WTC11 (cell line): ENCODE data around the gene CCNL1. TPM values are rescaled to one million over a fixed set of nuclear protein-coding genes. Genes with fewer than 3 reads are reported as not detected.

Source experiments
- ATAC-seq: fragments of 200-7000 bp; cut with Tn5 transposase; 2 replicates; pipeline ENCODE4 v1.10.0; 2021; ENCODE audit warnings: mild to moderate bottlenecking, moderate library complexity
- CTCF ChIA-PET: fragments of 300-600 bp; sonication (Branson Sonifier 250); formaldehyde crosslinking; loops from one replicate; lab custom pipeline; 2021; ENCODE audit warnings: antibody characterized with exemption; lab: Charles Lee
- POLR2A ChIA-PET: fragments of 350-600 bp; sonication (Branson Sonifier 250); formaldehyde crosslinking; loops from one replicate; lab custom pipeline; 2021; ENCODE audit warnings: antibody characterized with exemption; lab: Charles Lee
- DNase-seq: peaks from one replicate; pipeline ENCODE4 v3.0.0; 2021; ENCODE audit warnings: low spot score
- H3K27ac Mint-ChIP-seq: 2 replicates; pipeline ENCODE4 v1.8.0; 2021; ENCODE audit warnings: mixed read lengths
- H3K27me3 Mint-ChIP-seq: 2 replicates; pipeline ENCODE4 v1.8.0; 2021; ENCODE audit warnings: low read depth, mild to moderate bottlenecking, moderate library complexity, mixed read lengths
- H3K36me3 Mint-ChIP-seq: 2 replicates; pipeline ENCODE4 v1.8.0; 2021; ENCODE audit warnings: mixed read lengths
- H3K4me1 Mint-ChIP-seq: 2 replicates; pipeline ENCODE4 v1.8.0; 2022; ENCODE audit warnings: mixed read lengths
- H3K4me3 Mint-ChIP-seq: 2 replicates; pipeline ENCODE4 v1.8.0; 2021; ENCODE audit warnings: mild to moderate bottlenecking, moderate library complexity, mixed read lengths
- H3K9me3 Mint-ChIP-seq: 2 replicates; pipeline ENCODE4 v1.8.0; 2021; ENCODE audit warnings: mixed read lengths
- CBFB ChIP-seq: sonication (generic); formaldehyde crosslinking; IDR thresholded peaks from 2 replicates; pipeline ENCODE4 v1.8.1; 2022; ENCODE audit warnings: mild to moderate bottlenecking, low read depth, missing genetic modification reagents
- CREB1 ChIP-seq: sonication (generic); formaldehyde crosslinking; IDR thresholded peaks from 2 replicates; pipeline ENCODE4 v1.8.0; 2023; ENCODE audit warnings: mild to moderate bottlenecking, missing genetic modification reagents
- EMX1 ChIP-seq: fragments of 250-450 bp; sonication (Bioruptor Pico); IDR thresholded peaks from 2 replicates; pipeline ENCODE4 v1.8.0; 2021; ENCODE audit warnings: mild to moderate bottlenecking
- ESRRA ChIP-seq: sonication (generic); formaldehyde crosslinking; IDR thresholded peaks from 2 replicates; pipeline ENCODE4 v1.8.1; 2022; ENCODE audit warnings: mild to moderate bottlenecking, missing genetic modification reagents, borderline replicate concordance
- ETV6 ChIP-seq: sonication (generic); formaldehyde crosslinking; IDR thresholded peaks from 2 replicates; pipeline ENCODE4 v1.8.1; 2022; ENCODE audit warnings: mild to moderate bottlenecking, missing genetic modification reagents
- IRF2 ChIP-seq: sonication (generic); formaldehyde crosslinking; IDR thresholded peaks from 2 replicates; pipeline ENCODE4 v1.8.0; 2022; ENCODE audit warnings: low read depth, missing genetic modification reagents, borderline replicate concordance
- JUN ChIP-seq: sonication (generic); formaldehyde crosslinking; IDR thresholded peaks from 2 replicates; pipeline ENCODE4 v1.8.0; 2023; ENCODE audit warnings: mild to moderate bottlenecking, missing genetic modification reagents
- MXD4 ChIP-seq: fragments of 250-450 bp; sonication (Bioruptor Pico); IDR thresholded peaks from 2 replicates; pipeline ENCODE4 v1.8.0; 2021; ENCODE audit warnings: mild to moderate bottlenecking, moderate library complexity, borderline replicate concordance
- NFATC4 ChIP-seq: fragments of 250-450 bp; sonication (Bioruptor Pico); IDR thresholded peaks from 2 replicates; pipeline ENCODE4 v1.9.0; 2021; ENCODE audit warnings: mild to moderate bottlenecking
- NR1H2 ChIP-seq: sonication (generic); formaldehyde crosslinking; IDR thresholded peaks from 2 replicates; pipeline ENCODE4 v1.9.0; 2021; ENCODE audit warnings: mild to moderate bottlenecking, moderate library complexity, missing genetic modification reagents
- RELA ChIP-seq: sonication (generic); formaldehyde crosslinking; IDR thresholded peaks from 2 replicates; pipeline ENCODE4 v1.8.1; 2022; ENCODE audit warnings: missing genetic modification reagents, mild to moderate bottlenecking, borderline replicate concordance
- SMAD3 ChIP-seq: sonication (generic); formaldehyde crosslinking; IDR thresholded peaks from 2 replicates; pipeline ENCODE4 v1.8.0; 2022; ENCODE audit warnings: missing genetic modification reagents, mild to moderate bottlenecking, borderline replicate concordance
- SMAD4 ChIP-seq: sonication (generic); formaldehyde crosslinking; IDR thresholded peaks from 2 replicates; pipeline ENCODE4 v1.8.0; 2022; ENCODE audit warnings: mild to moderate bottlenecking, missing genetic modification reagents
- SOX15 ChIP-seq: fragments of 250-450 bp; sonication (Bioruptor Pico); IDR thresholded peaks from 2 replicates; pipeline ENCODE4 v1.9.0; 2021; ENCODE audit warnings: mild to moderate bottlenecking
- SP1 ChIP-seq: sonication (generic); formaldehyde crosslinking; conservative IDR thresholded peaks from 2 replicates; pipeline ENCODE4 v1.8.1; 2022; ENCODE audit warnings: missing genetic modification reagents
- ZBTB21 ChIP-seq: sonication (generic); formaldehyde crosslinking; IDR thresholded peaks from 2 replicates; pipeline ENCODE4 v1.8.1; 2023; ENCODE audit warnings: mild to moderate bottlenecking, missing genetic modification reagents, borderline replicate concordance
- ZNF138 ChIP-seq: sonication (generic); formaldehyde crosslinking; conservative IDR thresholded peaks from 2 replicates; pipeline ENCODE4 v1.8.1; 2022; ENCODE audit warnings: mild to moderate bottlenecking, moderate library complexity, missing genetic modification reagents
- ZNF219 ChIP-seq: sonication (generic); formaldehyde crosslinking; IDR thresholded peaks from 2 replicates; pipeline ENCODE4 v1.8.0; 2023; ENCODE audit warnings: missing genetic modification reagents, mild to moderate bottlenecking, borderline replicate concordance
- ZNF232 ChIP-seq: sonication (generic); formaldehyde crosslinking; IDR thresholded peaks from 2 replicates; pipeline ENCODE4 v1.8.0; 2022; ENCODE audit warnings: mild to moderate bottlenecking, missing genetic modification reagents
- ZNF396 ChIP-seq: fragments of 250-450 bp; sonication (Bioruptor Pico); IDR thresholded peaks from 2 replicates; pipeline ENCODE4 v1.8.0; 2021; ENCODE audit warnings: mild to moderate bottlenecking, moderate library complexity, borderline replicate concordance
- total RNA-seq: library from RNA; stranded (reverse); gene quantifications from 3 replicates; pipeline ENCODE4 v1.2.3, GENCODE V29; 2021
- TF ChIP-seq, protein P1 (sequence below): sonication (generic); formaldehyde crosslinking; IDR thresholded peaks from 2 replicates; pipeline ENCODE4 v1.8.0; 2023; ENCODE audit warnings: missing genetic modification reagents, mild to moderate bottlenecking, borderline replicate concordance
- TF ChIP-seq, protein P2 (sequence below): sonication (generic); formaldehyde crosslinking; IDR thresholded peaks from 2 replicates; pipeline ENCODE4 v1.8.1; 2022; ENCODE audit warnings: mild to moderate bottlenecking, missing genetic modification reagents, moderate library complexity, borderline replicate concordance
- TF ChIP-seq, protein P3 (sequence below): sonication (generic); formaldehyde crosslinking; IDR thresholded peaks from 2 replicates; pipeline ENCODE4 v1.8.0; 2023; ENCODE audit warnings: missing genetic modification reagents
- TF ChIP-seq, protein P4 (sequence below): sonication (generic); formaldehyde crosslinking; IDR thresholded peaks from 2 replicates; pipeline ENCODE4 v1.8.1; 2022; ENCODE audit warnings: mild to moderate bottlenecking, moderate library complexity, missing genetic modification reagents
- TF ChIP-seq, protein P5 (sequence below): sonication (generic); formaldehyde crosslinking; IDR thresholded peaks from 2 replicates; pipeline ENCODE4 v1.8.1; 2023; ENCODE audit warnings: mild to moderate bottlenecking, missing genetic modification reagents
- TF ChIP-seq, protein P6 (sequence below): sonication (generic); formaldehyde crosslinking; IDR thresholded peaks from 2 replicates; pipeline ENCODE4 v1.8.1; 2022; ENCODE audit warnings: low read depth, mild to moderate bottlenecking, moderate library complexity, missing genetic modification reagents, borderline replicate concordance

CCNL1 gene
- total RNA-seq, 1 experiment from 2014 or later: 79.6 TPM

DNA sequence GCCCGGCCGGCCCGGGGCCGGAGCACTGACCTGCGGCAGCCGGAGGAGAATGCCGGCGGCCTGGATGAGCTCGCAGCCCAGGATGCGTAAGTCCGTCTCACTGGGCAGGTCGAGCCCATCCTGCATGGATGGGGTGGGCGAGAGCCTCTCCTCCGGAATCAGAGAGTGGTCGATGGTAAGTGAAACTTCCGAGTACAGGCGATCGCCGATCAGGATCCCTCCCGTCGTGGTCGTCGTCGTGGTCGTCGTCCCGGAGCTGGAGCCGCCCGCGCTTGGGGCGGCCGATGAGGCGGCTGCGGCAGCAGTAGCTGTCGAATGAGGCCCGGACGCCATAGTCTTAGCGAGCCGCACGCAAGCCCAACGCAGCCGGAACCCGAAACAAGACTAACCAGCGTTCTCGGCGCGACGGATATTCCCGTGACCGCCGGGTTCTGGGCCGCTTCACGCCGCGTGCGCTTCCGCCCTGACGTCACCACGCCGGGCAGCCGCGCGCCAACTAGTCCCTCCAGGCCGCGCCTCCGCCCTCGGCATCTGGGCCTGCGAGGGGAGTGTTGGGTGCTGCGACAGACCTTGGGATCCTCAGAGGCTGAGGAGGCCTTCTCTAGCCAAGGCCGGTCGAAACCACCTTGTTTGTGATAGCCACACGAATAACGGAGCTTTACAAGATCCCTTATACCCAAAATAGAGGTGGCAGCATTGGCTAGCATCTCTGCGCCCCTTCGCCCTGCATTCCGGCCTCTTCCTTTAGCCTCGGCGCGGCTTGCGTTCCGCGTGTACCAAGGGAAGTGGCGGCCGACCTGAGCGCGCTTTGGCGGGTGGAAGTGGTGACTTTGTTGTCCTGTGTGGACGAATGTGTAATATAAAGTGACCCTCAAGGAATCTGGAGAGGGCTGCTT is at the start of gene CCNL1 (continued):
- TF ChIP-seq, protein P1, sequence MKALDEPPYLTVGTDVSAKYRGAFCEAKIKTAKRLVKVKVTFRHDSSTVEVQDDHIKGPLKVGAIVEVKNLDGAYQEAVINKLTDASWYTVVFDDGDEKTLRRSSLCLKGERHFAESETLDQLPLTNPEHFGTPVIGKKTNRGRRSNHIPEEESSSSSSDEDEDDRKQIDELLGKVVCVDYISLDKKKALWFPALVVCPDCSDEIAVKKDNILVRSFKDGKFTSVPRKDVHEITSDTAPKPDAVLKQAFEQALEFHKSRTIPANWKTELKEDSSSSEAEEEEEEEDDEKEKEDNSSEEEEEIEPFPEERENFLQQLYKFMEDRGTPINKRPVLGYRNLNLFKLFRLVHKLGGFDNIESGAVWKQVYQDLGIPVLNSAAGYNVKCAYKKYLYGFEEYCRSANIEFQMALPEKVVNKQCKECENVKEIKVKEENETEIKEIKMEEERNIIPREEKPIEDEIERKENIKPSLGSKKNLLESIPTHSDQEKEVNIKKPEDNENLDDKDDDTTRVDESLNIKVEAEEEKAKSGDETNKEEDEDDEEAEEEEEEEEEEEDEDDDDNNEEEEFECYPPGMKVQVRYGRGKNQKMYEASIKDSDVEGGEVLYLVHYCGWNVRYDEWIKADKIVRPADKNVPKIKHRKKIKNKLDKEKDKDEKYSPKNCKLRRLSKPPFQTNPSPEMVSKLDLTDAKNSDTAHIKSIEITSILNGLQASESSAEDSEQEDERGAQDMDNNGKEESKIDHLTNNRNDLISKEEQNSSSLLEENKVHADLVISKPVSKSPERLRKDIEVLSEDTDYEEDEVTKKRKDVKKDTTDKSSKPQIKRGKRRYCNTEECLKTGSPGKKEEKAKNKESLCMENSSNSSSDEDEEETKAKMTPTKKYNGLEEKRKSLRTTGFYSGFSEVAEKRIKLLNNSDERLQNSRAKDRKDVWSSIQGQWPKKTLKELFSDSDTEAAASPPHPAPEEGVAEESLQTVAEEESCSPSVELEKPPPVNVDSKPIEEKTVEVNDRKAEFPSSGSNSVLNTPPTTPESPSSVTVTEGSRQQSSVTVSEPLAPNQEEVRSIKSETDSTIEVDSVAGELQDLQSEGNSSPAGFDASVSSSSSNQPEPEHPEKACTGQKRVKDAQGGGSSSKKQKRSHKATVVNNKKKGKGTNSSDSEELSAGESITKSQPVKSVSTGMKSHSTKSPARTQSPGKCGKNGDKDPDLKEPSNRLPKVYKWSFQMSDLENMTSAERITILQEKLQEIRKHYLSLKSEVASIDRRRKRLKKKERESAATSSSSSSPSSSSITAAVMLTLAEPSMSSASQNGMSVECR (CRISPR knock-in tag): peak; percentile 97
- peak; percentile 92 for TF ChIP-seq ETV6 (CRISPR knock-in tag)
- TF ChIP-seq, protein P2, sequence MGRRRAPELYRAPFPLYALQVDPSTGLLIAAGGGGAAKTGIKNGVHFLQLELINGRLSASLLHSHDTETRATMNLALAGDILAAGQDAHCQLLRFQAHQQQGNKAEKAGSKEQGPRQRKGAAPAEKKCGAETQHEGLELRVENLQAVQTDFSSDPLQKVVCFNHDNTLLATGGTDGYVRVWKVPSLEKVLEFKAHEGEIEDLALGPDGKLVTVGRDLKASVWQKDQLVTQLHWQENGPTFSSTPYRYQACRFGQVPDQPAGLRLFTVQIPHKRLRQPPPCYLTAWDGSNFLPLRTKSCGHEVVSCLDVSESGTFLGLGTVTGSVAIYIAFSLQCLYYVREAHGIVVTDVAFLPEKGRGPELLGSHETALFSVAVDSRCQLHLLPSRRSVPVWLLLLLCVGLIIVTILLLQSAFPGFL (CRISPR knock-in tag): 0 out of 2 replicates have a peak, but pooled peaks have one; percentile 56
- TF ChIP-seq MXD4: no peak
- TF ChIP-seq ZNF232 (CRISPR knock-in tag): peak; percentile 84; the same call in 1 of the 2 replicates
- TF ChIP-seq, protein P3, sequence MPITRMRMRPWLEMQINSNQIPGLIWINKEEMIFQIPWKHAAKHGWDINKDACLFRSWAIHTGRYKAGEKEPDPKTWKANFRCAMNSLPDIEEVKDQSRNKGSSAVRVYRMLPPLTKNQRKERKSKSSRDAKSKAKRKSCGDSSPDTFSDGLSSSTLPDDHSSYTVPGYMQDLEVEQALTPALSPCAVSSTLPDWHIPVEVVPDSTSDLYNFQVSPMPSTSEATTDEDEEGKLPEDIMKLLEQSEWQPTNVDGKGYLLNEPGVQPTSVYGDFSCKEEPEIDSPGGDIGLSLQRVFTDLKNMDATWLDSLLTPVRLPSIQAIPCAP (CRISPR knock-in tag): peak; percentile 49; the same call in 1 of the 2 replicates
- TF ChIP-seq CBFB (CRISPR knock-in tag): peak; percentile 99
- TF ChIP-seq, protein P4, sequence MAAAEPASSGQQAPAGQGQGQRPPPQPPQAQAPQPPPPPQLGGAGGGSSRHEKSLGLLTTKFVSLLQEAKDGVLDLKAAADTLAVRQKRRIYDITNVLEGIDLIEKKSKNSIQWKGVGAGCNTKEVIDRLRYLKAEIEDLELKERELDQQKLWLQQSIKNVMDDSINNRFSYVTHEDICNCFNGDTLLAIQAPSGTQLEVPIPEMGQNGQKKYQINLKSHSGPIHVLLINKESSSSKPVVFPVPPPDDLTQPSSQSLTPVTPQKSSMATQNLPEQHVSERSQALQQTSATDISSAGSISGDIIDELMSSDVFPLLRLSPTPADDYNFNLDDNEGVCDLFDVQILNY (CRISPR knock-in tag): peak; percentile 97
- TF ChIP-seq IRF2 (CRISPR knock-in tag): no peak
- no peak for TF ChIP-seq ZNF138 (CRISPR knock-in tag)
- no peak for TF ChIP-seq NFATC4 (CRISPR knock-in tag)
- TF ChIP-seq ZNF396: no peak
- TF ChIP-seq, protein P5, sequence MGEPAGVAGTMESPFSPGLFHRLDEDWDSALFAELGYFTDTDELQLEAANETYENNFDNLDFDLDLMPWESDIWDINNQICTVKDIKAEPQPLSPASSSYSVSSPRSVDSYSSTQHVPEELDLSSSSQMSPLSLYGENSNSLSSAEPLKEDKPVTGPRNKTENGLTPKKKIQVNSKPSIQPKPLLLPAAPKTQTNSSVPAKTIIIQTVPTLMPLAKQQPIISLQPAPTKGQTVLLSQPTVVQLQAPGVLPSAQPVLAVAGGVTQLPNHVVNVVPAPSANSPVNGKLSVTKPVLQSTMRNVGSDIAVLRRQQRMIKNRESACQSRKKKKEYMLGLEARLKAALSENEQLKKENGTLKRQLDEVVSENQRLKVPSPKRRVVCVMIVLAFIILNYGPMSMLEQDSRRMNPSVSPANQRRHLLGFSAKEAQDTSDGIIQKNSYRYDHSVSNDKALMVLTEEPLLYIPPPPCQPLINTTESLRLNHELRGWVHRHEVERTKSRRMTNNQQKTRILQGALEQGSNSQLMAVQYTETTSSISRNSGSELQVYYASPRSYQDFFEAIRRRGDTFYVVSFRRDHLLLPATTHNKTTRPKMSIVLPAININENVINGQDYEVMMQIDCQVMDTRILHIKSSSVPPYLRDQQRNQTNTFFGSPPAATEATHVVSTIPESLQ (CRISPR knock-in tag): 0 out of 2 replicates have a peak, but pooled peaks have one; percentile 80
- TF ChIP-seq NR1H2: peak; percentile 81
- peak; percentile 93 for TF ChIP-seq CREB1 (CRISPR knock-in tag)

DNA sequence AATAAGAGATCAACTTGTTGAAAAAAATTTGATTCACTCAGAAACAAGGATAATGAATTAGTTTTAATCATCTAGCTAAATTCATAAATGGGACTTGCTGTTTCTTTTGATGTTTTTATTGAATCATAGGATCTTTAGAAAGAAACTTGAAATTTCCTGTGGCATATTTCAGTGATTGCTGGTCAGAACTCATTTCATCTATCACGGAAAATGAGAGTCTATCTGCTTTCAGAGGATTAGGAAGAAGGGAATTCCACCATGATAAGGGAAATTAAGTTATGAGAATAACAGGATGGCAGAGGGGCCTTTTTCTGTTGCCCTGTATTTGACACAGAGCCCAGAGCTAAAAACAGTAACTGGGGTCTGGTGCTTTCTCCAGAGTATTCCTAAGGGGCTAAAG is 44.9 kb upstream of the CCNL1 start:
- Mint-ChIP-seq H3K36me3 (no peaks in the 10 kb centered on the region), H3K27ac (no peak overlapping the region), H3K4me1 (peaks cover 15% of the 10 kb centered on the region), H3K27me3 (no peaks in the 10 kb centered on the region), H3K9me3 (no peaks in the 10 kb centered on the region), H3K4me3 (no peak overlapping the region)
- CTCF ChIA-PET: interaction anchor here (1.0 to 3.1 kb wide), 7 partner anchors 28 to 368 kb away, joined by 3 to 35 read pairs (median 5); no protein-coding TSS in a partner anchor
- DNase-seq (no peak), ATAC-seq (no peak)
- POLR2A ChIA-PET: no interaction called here
- TF ChIP-seq ESRRA (no peak), RELA (CRISPR knock-in tag) (no peak), SMAD4 (CRISPR knock-in tag) (no peak), SP1 (no peak), SMAD3 (CRISPR knock-in tag) (no peak), IRF2 (CRISPR knock-in tag) (no peak), SOX15 (CRISPR knock-in tag) (no peak), NR1H2 (no peak), ZBTB21 (no peak), JUN (no peak), ZNF219 (CRISPR knock-in tag) (no peak), EMX1 (CRISPR knock-in tag) (no peak)
- TF ChIP-seq, protein P6, sequence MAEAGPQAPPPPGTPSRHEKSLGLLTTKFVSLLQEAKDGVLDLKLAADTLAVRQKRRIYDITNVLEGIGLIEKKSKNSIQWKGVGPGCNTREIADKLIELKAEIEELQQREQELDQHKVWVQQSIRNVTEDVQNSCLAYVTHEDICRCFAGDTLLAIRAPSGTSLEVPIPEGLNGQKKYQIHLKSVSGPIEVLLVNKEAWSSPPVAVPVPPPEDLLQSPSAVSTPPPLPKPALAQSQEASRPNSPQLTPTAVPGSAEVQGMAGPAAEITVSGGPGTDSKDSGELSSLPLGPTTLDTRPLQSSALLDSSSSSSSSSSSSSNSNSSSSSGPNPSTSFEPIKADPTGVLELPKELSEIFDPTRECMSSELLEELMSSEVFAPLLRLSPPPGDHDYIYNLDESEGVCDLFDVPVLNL (CRISPR knock-in tag): no peak
